GM10847 (cell line): ENCODE data around the gene CACNA2D1.

Experiments used
- POLR2A ChIP-seq: IDR thresholded peaks from 2 replicates; pipeline ENCODE4 v1.6.1; 2011; ENCODE audit not compliant: insufficient read length; ENCODE audit errors: extremely low read depth

Gene CACNA2D1

GRCh38 chr7:82289152-82289535 lies 154.4 kb downstream of the CACNA2D1 start:
- no peak for TF ChIP-seq POLR2A

GRCh38 chr7:82286798-82287140 lies 156.8 kb downstream of the CACNA2D1 start:
- no peak for TF ChIP-seq POLR2A

GRCh38 chr7:82286096-82286797 lies 157.3 kb downstream of the CACNA2D1 start:
- no peak for TF ChIP-seq POLR2A

GRCh38 chr7:82284936-82285519 lies 158.5 kb downstream of the CACNA2D1 start:
- TF ChIP-seq POLR2A = no peak

- no peak for TF ChIP-seq POLR2A
Observed at GRCh38 chr7:82275342-82275741, 168.2 kb downstream of the CACNA2D1 start.

- TF ChIP-seq POLR2A = no peak
Observed at GRCh38 chr7:82274681-82275080, 168.9 kb downstream of the CACNA2D1 start.

- TF ChIP-seq POLR2A = no peak
Observed at GRCh38 chr7:82273886-82274285, 169.7 kb downstream of the CACNA2D1 start.

GRCh38 chr7:82270870-82271269 lies 172.7 kb downstream of the CACNA2D1 start:
- TF ChIP-seq POLR2A = no peak

GRCh38 chr7:82268632-82269031 lies 174.9 kb downstream of the CACNA2D1 start:
- TF ChIP-seq POLR2A = no peak

GRCh38 chr7:82266081-82266480 lies 177.5 kb downstream of the CACNA2D1 start:
- no peak for TF ChIP-seq POLR2A

GRCh38 chr7:82264783-82265305 lies 178.7 kb downstream of the CACNA2D1 start:
- no peak for TF ChIP-seq POLR2A

- no peak for TF ChIP-seq POLR2A
Observed at GRCh38 chr7:82263920-82264782, 179.4 kb downstream of the CACNA2D1 start.

GRCh38 chr7:82258181-82258580 lies 185.4 kb downstream of the CACNA2D1 start:
- no peak for TF ChIP-seq POLR2A

GRCh38 chr7:82257118-82257695 lies 186.4 kb downstream of the CACNA2D1 start:
- TF ChIP-seq POLR2A = no peak

- TF ChIP-seq POLR2A = no peak
Observed at GRCh38 chr7:82255706-82256105, 187.9 kb downstream of the CACNA2D1 start.
